Stimulated activated CD8-positive, alpha-beta memory T cell treated with anti-CD3 and anti-CD28 coated beads, Interleukin-15, amount 100 ng/mL, for 1 hour (primary cell): Measurements from ENCODE around the gene TRMT1.

Experiments used
- DNase-seq: peaks from one replicate; pipeline ENCODE4 v3.0.0-alpha.2; 2020; ENCODE audit warnings: low read depth

Gene TRMT1

DNA sequence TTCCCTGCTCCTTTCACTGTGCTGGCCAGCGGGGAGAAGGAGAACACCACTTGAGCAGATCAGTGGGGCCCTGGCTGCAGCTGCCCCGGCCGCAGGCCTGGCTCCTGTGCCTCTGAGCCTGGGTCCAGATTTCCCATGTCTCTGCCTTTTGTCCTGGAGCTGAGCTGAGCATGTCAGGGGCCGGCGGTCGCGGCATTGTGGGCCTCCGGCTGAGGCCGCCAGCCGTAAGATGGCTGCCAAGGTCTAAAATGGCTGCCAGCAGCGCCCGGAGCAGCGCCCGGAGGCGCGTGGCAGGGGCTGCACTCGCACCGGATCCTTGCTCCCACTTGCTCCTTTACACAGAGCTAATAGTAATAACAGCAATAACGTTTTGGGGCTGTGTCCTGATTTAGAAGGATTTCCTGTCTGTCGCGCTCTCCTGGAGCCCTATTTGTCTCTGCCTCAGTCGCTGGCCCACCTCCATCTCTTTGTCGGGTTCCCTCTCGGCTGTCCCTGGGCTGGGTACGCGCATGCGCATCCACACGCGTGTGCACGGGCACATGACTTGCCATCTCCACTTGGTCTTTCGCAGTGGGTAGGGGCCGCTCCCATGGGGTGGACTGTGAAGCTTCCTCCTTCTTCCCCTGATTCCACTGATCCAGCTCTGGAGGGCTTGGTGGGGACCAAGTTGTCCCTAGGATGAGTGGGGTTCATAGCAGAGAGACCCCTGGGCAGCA, 46.0 kb downstream of the TRMT1 start:
- DNase-seq, result no peak

DNA sequence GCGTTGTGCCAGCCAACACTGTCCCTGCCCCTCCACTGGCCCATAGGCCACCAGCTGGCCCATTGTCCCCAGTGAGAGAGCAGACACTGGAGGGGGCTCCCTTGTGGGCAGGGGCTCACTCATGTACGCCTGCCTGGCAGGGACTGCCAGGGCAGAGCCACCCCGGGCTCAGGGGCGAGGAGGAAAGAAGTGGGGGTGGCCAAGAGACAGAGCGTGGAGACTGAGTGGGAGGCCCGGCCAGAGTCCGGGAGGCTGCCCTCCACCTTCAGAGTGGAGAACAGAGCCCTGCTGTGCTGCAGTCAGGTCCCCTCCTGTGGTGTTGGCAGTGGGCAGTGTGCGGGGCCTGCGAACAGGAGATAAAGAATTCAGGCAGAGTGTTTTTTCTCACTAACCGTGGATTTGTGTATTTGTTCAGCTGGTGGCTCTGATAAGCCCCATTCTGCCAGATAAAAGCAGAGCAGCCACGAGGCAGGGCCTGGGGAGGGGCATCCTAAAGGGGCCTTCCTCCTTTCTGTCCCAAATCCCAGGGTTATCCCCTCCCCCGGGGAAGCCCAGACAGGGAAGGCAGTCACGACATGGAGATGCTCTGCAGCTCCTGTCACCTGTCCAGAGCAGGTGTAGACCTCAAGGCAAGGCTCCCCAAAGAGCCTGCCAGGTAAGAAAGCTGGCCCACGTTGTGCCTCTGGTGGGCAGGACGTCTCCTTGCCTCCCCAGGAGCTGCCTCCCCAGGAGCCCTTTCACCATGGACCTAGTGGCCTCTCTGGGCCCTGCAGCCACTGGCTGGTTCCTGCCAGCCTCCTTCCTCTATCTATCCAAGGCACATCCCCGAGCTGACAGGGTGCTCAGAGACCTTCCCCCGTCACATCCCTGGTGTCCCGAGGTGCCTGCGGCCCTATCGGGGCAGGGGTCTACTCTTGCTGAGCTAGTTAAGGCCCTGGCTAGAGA, 46.9 kb downstream of the TRMT1 start:
- DNase-seq, result no peak

DNA sequence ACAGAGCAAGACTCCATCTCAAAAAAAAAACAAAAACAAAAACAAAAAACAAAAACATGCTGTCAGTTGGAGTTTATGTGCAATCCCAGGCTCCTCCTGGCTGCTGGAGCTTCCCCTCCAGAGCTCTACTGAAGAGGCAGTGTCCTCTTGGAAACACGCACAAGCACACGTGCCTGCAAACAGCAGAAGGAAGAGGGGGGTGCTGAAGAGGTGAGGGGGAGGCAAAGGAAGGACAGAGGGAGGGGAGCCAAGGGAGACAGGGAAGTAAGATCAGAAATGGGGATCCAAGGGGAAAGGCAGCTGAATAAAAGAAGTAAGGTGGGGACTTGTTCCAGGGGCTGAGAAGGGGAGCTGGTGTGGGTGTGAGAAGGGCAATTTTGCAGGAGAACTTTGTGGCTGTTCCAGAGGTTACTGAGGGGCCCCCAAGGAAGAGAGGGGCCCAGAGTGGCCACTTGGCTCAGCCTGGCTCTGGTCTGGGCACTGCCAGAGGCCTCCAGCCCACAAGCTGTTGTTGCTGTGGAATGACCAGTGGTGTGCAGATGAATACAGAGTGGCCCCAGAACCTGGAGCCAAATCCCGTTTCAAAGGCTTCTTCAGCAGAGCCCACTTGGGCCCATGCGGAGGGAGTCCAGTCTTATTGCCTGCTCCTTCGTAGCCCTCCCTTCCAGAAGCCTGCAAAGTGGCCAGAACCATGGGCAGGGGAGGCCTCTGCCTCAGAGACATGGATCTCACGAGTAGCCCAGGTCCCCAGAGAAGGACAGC, 48.3 kb downstream of the TRMT1 start:
- no peak for DNase-seq

DNA sequence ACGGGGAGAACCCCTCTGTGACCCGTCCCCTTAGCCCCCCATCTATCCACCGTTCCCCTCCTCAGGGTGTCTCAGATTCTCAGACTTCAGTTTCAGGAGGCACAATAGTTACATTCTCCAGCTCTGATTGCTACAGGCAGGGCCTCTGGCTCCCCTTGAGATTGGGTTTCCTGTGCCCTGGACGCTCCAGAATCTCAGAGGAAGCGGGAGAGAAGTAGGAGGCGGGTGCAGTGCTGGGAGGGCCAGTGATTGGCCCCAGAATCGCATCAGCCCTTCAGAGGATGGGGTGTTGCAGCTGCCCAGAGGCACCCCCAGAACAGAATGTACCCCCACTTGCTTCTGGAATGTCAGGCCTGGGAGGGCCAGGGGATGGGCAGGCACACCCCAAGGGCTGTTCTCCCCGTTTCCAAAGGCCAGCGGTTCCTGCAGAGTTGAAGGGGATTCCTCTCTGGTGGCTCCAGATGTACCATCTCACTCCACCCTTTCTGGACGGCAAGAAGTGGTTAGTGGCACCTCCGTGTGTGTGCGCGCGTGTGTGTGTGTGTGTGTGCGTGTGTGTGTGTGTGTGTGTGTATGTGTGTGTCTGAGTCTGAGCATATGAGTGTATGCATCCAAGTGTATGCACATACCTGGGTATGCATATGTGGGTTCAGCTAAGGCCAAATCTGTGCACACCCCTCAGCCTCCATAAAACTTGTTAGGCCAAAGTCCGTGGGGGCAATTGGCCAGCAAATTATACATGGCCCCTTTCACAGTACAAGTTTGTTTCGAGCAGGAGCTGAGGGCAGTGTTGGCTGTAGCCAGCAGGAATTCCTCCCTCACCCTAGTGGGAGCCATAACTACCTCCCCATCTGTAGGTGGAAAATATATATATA, 49.4 kb downstream of the TRMT1 start:
- DNase-seq, result no peak

GRCh38 chr19:13066226-13066625, 50.3 kb downstream of the TRMT1 start:
- no peak for DNase-seq

DNA sequence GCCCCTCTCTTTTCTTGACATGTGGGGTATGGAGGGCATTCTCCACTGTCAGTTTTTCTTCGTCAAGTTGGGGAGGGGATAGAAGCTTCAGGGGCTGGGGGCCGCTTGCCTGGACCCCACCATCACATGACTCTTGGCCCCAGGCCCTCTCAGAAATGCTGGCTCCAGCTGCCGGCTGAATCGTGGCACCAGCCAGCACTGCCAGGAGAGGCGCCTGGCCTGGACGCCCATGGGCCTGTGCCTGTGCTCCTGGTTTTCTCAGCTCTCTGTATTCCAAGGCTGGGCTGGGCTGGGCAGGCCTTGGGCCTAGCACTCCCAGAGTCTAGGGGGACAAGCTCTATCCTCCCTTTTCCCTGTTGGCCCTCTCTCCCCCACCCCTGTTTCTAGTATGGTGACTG, 52.4 kb downstream of the TRMT1 start:
- no peak for DNase-seq

DNA sequence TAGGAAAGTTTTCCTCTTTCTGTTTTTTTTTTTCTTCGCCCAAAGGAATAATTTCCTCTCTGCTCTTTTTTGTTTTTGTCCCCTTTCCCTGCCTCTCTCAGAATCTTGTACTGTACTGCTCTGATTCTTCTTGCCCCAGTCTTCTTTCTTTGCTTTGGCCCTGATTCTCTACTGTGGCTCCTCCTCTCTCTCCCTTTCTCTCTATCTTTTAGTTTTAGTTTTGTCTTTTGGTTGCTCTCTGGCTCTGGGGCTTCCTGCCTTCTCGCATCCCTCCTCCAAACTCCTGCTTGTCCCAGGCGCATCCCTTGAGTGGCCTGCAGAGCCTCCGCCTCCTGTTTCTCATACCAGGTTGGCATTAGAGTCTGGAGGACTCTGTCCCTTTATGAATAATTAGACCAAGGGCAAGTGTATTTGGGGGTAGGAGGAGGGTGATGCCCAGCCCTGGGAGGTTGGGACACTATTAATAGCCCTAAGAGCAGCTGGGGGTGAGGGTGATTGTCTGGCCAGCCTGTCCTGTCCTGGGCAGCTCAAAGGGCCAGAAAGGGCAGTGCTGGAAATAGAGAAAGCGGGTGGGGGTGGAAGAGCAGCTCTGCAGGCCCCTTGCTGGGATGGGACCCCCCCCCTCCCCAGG, 53.0 kb downstream of the TRMT1 start:
- no peak for DNase-seq

GRCh38 chr19:13062317-13062716, 54.2 kb downstream of the TRMT1 start:
- DNase-seq, result no peak

GRCh38 chr19:13060964-13061927, 55.3 kb downstream of the TRMT1 start:
- peak; percentile 66 for DNase-seq

- no peak for DNase-seq
These were observed 56.1 kb downstream of the TRMT1 start for GRCh38 chr19:13060233-13060963.

DNA sequence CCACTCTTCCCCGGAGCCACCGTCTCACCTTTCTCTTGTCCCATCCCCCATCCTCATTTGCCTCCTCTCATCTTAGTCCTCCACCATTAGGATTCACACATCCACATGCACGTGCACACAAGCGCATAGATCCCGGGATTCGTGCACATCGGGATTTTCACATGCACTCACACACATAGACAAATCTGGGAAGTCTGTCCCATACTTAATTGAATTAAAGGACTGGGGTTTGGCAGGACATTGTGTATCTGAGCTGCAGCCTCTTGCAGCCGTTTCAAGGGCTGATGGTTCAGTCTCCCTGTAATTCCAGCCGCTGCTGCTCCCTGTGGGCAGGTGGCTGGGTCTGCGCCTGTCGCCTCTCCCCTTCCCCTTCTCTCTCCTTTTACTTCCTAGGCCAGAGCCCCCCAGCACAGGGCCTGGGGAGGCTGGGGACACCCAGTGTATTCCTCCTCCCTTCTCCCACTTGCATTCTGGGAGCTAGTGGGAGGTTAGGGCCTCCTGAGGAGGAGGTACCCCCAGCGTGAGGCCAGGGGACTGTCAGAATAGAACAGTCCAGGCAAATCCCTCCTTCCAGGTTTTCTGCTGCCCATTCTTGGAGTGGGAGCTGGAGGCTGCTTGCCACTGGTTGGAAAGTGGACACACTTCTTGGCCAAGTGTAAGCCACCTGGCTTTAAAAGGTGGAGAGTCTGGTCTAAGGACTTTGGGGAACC, 57.4 kb downstream of the TRMT1 start:
- DNase-seq, result no peak

- no peak for DNase-seq
These were observed 58.8 kb downstream of the TRMT1 start for GRCh38 chr19:13057744-13058143.

- DNase-seq, result no peak
These were observed 59.4 kb downstream of the TRMT1 start for GRCh38 chr19:13057147-13057572.

GRCh38 chr19:13056052-13056660, 60.4 kb downstream of the TRMT1 start:
- DNase-seq, result no peak

GRCh38 chr19:13055213-13056051, 61.1 kb downstream of the TRMT1 start:
- DNase-seq, result no peak
